ENCODE measurements around the gene SMARCD1.

GRCh38 chr12:50041962-50042361 is 43.2 kb upstream of the SMARCD1 start:
- TF ChIP-seq CTCF (IDR thresholded peaks at IDR 0.05) (no peak), POLR2A (IDR thresholded peaks at IDR 0.05) (no peak)

Measured in lower leg skin (tissue), 3 donors.